WTC11 (cell line): Measurements from ENCODE around the gene TUBA3E.
"Not testable (repeated sequence)": the region's sequence is repeated elsewhere in the genome, so short reads cannot be mapped to it uniquely, and the experiment has no call there.

Source experiments
- CREB1 ChIP-seq: sonication (generic); formaldehyde crosslinking; IDR thresholded peaks from 2 replicates; pipeline ENCODE4 v1.8.0; 2023; ENCODE audit warnings: mild to moderate bottlenecking, missing genetic modification reagents
- NR2C2 ChIP-seq: sonication (generic); formaldehyde crosslinking; IDR thresholded peaks from 2 replicates; pipeline ENCODE4 v1.8.0; 2022; ENCODE audit warnings: mild to moderate bottlenecking, missing genetic modification reagents
- SP1 ChIP-seq: sonication (generic); formaldehyde crosslinking; conservative IDR thresholded peaks from 2 replicates; pipeline ENCODE4 v1.8.1; 2022; ENCODE audit warnings: missing genetic modification reagents
- TEAD4 ChIP-seq: sonication (generic); formaldehyde crosslinking; IDR thresholded peaks from 2 replicates; pipeline ENCODE4 v1.8.0; 2022; ENCODE audit warnings: mild to moderate bottlenecking, missing genetic modification reagents
- ZNF232 ChIP-seq: sonication (generic); formaldehyde crosslinking; IDR thresholded peaks from 2 replicates; pipeline ENCODE4 v1.8.0; 2022; ENCODE audit warnings: mild to moderate bottlenecking, missing genetic modification reagents
- TF ChIP-seq, protein P1 (sequence below): sonication (generic); formaldehyde crosslinking; IDR thresholded peaks from 2 replicates; pipeline ENCODE4 v1.8.1; 2023; ENCODE audit warnings: mild to moderate bottlenecking, missing genetic modification reagents, moderate library complexity
- TF ChIP-seq, protein P2 (sequence below): sonication (generic); formaldehyde crosslinking; IDR thresholded peaks from 2 replicates; pipeline ENCODE4 v1.8.0; 2022; ENCODE audit warnings: mild to moderate bottlenecking, missing genetic modification reagents
- TF ChIP-seq, protein P3 (sequence below): sonication (generic); formaldehyde crosslinking; IDR thresholded peaks from 2 replicates; pipeline ENCODE4 v1.8.1; 2023; ENCODE audit warnings: mild to moderate bottlenecking, moderate library complexity, missing genetic modification reagents
- TF ChIP-seq, protein P4 (sequence below): fragments of 200-600 bp; IDR thresholded peaks from 2 replicates; pipeline ENCODE4 v1.8.0; 2022; ENCODE audit warnings: antibody characterized with exemption
- TF ChIP-seq, protein P5 (sequence below): sonication (generic); formaldehyde crosslinking; conservative IDR thresholded peaks from 2 replicates; pipeline ENCODE4 v1.8.1; 2022; ENCODE audit warnings: mild to moderate bottlenecking, missing genetic modification reagents
- TF ChIP-seq, protein P6 (sequence below): sonication (generic); formaldehyde crosslinking; IDR thresholded peaks from 2 replicates; pipeline ENCODE4 v1.8.1; 2022; ENCODE audit warnings: missing genetic modification reagents, borderline replicate concordance
- TF ChIP-seq, protein P7 (sequence below): sonication (generic); formaldehyde crosslinking; IDR thresholded peaks from 2 replicates; pipeline ENCODE4 v1.8.0; 2022; ENCODE audit warnings: mild to moderate bottlenecking, missing genetic modification reagents

DNA sequence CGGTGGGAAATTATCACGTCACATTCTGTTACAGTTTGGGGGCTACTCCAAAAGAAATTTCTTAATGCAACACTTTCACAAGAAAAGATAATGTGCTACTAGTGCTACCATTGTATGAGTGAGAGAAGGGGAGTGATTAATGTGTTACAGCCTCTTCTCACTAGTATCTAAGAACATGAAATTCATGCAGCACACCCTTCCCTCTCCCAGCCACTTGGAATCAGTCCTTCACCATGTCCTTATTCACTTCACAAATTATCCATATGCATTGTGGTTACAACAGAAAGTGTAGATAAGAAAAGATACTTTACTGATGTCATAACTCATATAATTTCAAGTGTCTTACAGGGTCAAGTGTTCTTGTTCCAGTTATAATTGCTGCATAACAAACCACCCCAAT, 20.9 kb upstream of the TUBA3E start:
- TF ChIP-seq ZNF232 (CRISPR knock-in tag); CREB1 (CRISPR knock-in tag); TEAD4; SP1; NR2C2 (CRISPR knock-in tag): not testable (repeated sequence)
- TF ChIP-seq, protein P1, sequence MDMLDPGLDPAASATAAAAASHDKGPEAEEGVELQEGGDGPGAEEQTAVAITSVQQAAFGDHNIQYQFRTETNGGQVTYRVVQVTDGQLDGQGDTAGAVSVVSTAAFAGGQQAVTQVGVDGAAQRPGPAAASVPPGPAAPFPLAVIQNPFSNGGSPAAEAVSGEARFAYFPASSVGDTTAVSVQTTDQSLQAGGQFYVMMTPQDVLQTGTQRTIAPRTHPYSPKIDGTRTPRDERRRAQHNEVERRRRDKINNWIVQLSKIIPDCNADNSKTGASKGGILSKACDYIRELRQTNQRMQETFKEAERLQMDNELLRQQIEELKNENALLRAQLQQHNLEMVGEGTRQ (CRISPR knock-in tag): not testable (repeated sequence)
- TF ChIP-seq, protein P2, sequence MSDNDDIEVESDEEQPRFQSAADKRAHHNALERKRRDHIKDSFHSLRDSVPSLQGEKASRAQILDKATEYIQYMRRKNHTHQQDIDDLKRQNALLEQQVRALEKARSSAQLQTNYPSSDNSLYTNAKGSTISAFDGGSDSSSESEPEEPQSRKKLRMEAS: not testable (repeated sequence)
- TF ChIP-seq, protein P3, sequence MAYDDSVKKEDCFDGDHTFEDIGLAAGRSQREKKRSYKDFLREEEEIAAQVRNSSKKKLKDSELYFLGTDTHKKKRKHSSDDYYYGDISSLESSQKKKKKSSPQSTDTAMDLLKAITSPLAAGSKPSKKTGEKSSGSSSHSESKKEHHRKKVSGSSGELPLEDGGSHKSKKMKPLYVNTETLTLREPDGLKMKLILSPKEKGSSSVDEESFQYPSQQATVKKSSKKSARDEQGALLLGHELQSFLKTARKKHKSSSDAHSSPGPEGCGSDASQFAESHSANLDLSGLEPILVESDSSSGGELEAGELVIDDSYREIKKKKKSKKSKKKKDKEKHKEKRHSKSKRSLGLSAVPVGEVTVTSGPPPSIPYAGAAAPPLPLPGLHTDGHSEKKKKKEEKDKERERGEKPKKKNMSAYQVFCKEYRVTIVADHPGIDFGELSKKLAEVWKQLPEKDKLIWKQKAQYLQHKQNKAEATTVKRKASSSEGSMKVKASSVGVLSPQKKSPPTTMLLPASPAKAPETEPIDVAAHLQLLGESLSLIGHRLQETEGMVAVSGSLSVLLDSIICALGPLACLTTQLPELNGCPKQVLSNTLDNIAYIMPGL: not testable (repeated sequence)
- TF ChIP-seq, protein P4, sequence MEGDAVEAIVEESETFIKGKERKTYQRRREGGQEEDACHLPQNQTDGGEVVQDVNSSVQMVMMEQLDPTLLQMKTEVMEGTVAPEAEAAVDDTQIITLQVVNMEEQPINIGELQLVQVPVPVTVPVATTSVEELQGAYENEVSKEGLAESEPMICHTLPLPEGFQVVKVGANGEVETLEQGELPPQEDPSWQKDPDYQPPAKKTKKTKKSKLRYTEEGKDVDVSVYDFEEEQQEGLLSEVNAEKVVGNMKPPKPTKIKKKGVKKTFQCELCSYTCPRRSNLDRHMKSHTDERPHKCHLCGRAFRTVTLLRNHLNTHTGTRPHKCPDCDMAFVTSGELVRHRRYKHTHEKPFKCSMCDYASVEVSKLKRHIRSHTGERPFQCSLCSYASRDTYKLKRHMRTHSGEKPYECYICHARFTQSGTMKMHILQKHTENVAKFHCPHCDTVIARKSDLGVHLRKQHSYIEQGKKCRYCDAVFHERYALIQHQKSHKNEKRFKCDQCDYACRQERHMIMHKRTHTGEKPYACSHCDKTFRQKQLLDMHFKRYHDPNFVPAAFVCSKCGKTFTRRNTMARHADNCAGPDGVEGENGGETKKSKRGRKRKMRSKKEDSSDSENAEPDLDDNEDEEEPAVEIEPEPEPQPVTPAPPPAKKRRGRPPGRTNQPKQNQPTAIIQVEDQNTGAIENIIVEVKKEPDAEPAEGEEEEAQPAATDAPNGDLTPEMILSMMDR: not testable (repeated sequence)
- TF ChIP-seq, protein P5, sequence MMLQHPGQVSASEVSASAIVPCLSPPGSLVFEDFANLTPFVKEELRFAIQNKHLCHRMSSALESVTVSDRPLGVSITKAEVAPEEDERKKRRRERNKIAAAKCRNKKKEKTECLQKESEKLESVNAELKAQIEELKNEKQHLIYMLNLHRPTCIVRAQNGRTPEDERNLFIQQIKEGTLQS (CRISPR knock-in tag): not testable (repeated sequence)
- TF ChIP-seq, protein P6, sequence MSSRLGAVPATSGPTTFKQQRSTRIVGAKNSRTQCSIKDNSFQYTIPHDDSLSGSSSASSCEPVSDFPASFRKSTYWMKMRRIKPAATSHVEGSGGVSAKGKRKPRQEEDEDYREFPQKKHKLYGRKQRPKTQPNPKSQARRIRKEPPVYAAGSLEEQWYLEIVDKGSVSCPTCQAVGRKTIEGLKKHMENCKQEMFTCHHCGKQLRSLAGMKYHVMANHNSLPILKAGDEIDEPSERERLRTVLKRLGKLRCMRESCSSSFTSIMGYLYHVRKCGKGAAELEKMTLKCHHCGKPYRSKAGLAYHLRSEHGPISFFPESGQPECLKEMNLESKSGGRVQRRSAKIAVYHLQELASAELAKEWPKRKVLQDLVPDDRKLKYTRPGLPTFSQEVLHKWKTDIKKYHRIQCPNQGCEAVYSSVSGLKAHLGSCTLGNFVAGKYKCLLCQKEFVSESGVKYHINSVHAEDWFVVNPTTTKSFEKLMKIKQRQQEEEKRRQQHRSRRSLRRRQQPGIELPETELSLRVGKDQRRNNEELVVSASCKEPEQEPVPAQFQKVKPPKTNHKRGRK (CRISPR knock-in tag): not testable (repeated sequence)
- TF ChIP-seq, protein P7, sequence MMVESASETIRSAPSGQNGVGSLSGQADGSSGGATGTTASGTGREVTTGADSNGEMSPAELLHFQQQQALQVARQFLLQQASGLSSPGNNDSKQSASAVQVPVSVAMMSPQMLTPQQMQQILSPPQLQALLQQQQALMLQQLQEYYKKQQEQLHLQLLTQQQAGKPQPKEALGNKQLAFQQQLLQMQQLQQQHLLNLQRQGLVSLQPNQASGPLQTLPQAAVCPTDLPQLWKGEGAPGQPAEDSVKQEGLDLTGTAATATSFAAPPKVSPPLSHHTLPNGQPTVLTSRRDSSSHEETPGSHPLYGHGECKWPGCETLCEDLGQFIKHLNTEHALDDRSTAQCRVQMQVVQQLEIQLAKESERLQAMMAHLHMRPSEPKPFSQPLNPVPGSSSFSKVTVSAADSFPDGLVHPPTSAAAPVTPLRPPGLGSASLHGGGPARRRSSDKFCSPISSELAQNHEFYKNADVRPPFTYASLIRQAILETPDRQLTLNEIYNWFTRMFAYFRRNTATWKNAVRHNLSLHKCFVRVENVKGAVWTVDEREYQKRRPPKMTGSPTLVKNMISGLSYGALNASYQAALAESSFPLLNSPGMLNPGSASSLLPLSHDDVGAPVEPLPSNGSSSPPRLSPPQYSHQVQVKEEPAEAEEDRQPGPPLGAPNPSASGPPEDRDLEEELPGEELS: not testable (repeated sequence)
